GM21717 (cell line): Measurements from ENCODE around the gene OR7C1.
"Not testable (repeated sequence)": the region's sequence is repeated elsewhere in the genome, so short reads cannot be mapped to it uniquely, and the experiment has no call there.

ENCODE experiments used
- ATAC-seq: cut with Tn5 transposase; IDR thresholded peaks from one replicate; pipeline ENCODE4 v1.9.1; 2021; ENCODE audit warnings: mild to moderate bottlenecking, moderate library complexity; ENCODE audit not compliant: unreplicated experiment

OR7C1 gene

DNA sequence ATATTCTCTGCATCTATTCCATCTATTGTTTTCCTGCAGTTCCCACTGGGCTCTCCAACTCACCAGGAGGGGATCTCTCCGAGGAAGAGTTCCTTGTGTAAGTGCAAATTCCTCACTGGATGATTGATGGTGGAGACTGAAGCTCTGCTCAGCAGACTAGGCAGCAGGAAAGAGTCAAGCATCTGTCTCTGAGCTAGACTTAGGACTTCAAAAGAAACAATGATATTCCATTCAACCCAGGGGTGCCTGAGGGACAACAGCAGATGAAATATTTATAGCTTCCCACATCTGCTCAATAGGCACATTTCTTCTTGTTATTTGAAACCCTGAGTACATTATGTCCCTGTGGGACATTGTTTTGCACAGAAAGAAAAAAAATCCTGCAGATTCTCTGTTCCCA is at the start of gene OR7C1, which contains the start of gene OR7A5:
OR7C1 (minus strand) TSS at position 175 of the 400 bp plus-strand sequence. CDS start 35,049 bp downstream, outside the sequence.
OR7A5 (minus strand) TSS at position 175 of the 400 bp plus-strand sequence. CDS start 6,944 bp downstream, outside the sequence.
- no peak for ATAC-seq

DNA sequence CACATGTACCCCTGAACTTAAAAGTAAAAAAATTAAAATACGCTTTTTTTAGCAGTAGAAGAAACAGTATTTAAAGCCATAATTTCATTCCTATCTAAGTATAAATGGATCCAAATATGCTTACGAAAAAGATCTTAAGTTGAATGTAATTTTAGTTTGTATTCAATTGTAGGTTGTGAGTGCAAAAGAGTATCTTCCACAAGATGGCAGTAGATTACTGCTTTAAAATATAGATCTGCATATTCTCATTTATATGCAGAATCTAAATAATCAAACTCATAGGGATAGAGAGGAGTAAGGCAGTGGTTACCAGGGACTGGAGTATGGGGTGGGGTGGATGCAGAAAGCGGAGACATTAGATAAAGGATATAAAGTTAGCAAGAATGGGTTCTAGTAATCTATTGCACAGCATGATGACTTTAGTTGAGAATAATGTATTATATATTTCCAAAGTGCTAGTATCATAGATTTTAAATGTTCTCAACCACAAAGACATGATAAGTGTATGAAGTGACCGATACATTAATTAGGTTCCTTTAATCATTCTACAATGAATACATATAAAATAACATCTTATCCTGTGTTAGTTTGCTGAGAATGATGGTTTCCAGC is 36.7 kb upstream of the OR7C1 start:
- no peak for ATAC-seq

DNA sequence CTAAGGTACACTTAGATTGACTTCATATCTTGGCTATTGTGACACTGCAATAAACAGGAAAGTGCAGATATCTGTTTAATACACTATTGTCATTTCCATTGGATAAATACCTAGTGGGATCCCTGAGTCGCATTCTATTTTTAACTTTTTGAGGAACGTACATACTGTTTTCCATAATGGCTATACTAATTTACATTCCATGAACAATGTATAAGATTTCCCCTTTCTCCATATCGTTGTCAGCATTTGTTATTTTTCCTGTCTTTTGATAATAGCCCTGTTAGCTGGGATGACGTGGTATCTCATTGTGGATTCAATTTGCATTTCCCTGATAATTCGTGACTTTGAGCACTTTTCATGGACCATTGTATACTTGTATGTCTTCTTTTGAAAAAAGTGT is 33.5 kb upstream of the OR7C1 start:
- ATAC-seq: no peak

DNA sequence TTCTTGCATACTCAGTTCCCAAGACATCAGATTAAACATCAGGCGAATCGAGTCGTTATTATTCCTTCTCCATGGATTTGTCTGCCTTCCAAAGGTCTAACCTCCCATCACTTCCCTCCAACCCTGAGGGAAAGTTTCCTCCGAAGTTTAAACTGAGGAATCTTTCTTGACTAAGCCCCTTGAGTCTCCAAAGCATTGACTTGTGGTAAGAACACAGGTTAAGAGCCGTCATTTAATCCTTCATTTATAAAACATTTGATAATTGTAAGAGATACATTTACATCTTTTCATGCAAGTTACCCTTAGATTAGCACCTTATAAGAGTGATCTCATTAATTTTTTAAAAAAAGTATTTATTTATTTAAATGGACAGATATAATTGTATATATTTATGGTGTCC is 13.8 kb upstream of the OR7C1 start, which contains the start of gene OR7A10:
OR7A10 (minus strand) TSS at position 101 of the 400 bp plus-strand sequence. CDS start 7,045 bp downstream, outside the sequence.
- no peak for ATAC-seq

DNA sequence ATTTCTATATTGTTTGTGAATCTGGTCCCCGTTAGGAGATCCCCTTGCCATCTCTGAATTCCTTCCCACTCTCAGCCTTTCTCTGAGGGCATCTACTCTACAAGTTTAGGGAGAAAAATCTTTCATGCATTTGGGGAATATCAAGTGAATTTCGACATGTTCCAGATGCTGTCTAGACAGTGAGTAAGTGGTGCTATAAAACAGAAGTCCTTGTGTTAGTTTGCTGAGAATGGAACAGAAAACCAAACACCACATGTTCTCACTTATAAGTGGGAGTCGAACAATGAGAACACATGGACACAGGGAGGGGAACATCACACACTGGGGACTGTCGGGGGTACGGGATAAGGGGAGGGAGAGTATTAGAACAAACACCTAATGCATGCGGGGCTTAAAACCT is 8.6 kb upstream of the OR7C1 start:
- no peak for ATAC-seq

DNA sequence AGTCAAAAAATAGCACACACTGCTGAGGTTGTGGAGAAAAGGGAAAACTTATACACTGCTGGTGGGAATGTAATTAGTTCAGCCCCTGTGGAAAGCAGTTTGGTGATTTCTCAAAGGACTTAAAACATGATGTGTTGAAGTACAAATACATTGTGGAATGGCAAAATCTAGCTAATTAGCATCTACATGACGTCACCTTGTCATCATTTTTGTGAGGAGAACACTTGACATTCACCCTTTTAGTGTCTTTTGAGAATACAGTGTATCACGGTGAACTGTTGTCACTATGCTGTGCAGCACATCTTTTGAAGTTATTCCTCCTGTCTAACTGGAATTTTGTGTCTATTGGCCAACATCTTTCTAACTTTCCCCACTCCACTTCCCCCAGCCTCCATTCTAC is 8.2 kb upstream of the OR7C1 start:
- ATAC-seq: no peak

DNA sequence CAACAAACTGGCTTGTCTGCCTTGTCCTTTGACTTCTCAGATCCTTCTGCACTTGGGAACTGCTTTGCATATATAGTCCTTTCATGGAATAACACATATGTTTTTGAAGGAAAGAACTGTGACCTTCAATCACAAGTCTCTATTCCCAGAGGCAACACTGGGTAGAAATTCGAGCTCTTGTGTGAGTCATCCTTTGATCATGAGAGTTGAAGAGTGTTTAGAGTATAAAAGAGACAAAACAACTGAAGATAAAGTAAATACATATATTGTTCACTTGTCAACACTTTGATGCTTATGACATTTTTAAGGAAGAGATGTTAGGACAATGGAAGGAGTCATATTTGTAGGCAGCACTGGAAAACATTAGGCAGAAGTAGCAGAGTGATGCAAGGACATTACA is 5.2 kb upstream of the OR7C1 start:
- ATAC-seq: no peak

DNA sequence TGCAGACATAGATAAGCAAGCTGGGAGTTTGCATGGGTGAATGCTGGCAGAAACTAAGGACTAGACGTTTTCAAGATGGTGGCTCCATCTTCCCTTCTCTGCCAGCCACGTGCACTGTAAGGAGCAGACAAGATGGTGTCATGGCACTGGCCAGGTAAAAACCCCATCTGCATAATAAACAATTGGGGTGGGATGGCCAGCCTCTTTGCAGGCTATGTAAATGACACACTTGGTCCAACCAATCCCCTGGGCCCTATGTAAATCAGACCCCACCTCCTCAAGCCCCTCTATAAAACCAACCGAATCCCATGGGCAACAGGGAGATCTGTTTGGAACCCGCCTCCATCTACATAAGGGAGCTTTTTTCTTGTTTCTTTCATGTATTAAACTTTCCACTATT is 2.4 kb upstream of the OR7C1 start:
- no peak for ATAC-seq

DNA sequence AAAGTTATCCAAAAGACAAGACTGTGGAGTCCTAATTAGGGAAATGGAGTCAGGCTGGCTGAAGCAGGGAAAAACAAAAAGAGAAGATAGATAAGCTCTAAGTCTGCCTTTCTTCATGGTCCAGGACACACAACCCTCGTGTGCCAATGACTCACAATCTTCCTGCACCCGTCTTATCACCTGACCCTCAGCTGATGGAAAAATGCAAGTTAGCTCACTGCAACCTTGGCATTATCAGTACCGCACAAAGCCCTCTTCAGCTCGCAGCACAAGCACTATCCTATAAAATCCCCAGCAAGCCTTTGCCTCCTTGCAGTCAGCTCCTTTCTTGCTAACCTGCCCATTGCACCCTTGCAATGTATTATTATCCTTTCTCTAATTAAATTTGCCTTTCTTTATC is 4.3 kb downstream of the OR7C1 start:
- ATAC-seq: no peak

DNA sequence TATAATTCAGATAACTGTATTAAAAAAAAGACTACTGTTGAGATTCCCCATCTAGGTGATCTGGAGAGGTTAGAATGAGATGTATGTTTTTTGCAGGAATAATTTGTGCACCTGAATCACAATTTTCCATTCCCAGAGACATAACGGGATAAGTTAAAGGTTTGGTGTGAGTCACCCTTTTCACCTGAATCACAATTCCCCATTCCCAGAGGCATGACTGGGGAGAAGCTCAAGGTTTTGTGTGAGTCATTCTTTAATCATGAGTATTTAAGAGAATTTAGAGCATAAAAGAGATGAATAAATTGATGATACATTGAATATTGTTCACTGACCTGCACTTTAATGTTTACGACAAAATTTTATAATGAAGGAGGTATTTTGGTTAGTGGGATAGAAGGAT is 9.0 kb downstream of the OR7C1 start:
- no peak for ATAC-seq

DNA sequence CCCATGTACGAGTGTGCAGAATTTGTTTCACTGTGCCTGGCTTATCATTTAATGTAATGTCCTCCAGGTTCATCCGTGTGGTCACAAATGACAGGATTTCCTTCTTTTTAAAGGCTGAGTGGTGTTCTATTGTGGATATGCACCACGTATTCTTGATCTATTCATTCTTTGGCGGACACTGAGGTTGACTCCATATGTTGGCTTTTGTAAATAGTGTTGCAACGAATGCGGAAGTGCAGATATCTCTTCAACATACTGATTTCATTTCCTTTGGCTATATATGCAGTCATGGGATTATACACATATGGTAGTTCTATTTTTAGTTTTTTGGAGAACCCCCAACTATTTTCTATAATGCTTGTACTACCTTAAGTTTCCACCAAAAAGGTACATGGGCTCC is 13.0 kb downstream of the OR7C1 start:
- ATAC-seq: no peak

DNA sequence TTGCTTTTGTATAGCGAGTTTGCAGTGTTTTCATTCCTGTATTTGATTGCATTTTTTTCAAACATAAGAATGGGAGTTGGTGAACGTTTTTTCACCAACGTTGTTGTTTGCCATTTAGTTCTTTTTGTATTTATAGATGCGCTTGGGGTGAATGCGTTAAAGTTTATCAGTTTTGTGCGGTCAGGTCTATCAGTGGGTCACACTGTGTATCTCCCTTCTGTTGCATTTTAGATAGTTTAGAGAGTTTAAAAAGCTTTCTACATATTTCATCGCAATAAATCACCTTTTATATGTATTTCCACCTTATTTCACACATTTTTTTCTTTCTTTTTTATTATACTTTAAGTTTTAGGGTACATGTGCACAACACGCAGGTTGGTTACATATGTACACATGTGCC is 16.4 kb downstream of the OR7C1 start:
- ATAC-seq: no peak

DNA sequence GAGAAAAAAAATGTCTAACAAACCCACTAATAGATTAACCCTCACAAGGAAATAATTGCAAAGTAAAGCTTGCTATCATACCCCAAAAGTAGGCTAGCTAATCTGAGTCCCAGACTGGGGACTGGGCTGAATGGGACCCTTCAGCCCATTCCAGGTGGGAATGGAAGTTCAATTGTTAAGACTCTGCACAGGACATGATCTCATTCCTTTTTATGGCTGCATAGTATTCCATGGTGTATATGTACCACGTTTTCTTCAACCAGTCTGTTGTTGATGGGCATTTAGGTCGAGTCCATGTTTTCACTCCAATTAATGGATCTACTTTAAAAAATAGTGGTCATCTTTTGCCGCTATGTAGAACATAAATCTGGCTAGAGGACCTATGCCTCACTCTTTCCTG is 17.9 kb downstream of the OR7C1 start:
- ATAC-seq: no peak

DNA sequence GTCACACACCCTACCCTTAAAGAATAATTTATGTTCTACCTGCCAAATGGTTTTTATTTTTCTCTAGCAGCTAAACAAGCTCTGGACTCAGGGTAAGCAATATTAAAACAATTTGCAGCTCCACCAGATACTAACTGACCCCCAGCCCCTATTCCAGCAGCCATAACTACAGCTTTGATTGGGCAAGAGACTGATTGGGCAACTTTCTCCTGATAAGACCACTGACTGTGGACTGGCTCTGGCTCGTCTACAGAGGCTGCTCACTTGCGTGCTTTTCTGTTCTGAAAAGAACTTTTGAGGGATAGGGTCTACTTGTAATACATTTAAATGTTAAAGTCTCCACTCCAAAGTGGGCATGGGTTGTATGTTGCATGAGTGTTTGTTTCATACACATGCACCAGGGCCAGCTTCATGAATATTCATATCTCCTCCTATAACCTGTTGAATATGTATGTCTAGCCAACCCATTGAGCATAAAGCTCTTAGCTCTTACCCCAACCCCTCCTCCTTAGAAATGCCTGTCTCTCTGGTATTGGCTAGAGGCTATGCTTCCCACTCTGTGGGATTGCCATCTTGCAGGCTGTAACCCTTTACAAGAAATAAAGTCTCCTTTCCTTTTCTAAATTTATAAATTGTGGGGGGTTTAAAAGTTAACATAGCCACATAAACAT is 19.9 kb downstream of the OR7C1 start:
- ATAC-seq: no peak

DNA sequence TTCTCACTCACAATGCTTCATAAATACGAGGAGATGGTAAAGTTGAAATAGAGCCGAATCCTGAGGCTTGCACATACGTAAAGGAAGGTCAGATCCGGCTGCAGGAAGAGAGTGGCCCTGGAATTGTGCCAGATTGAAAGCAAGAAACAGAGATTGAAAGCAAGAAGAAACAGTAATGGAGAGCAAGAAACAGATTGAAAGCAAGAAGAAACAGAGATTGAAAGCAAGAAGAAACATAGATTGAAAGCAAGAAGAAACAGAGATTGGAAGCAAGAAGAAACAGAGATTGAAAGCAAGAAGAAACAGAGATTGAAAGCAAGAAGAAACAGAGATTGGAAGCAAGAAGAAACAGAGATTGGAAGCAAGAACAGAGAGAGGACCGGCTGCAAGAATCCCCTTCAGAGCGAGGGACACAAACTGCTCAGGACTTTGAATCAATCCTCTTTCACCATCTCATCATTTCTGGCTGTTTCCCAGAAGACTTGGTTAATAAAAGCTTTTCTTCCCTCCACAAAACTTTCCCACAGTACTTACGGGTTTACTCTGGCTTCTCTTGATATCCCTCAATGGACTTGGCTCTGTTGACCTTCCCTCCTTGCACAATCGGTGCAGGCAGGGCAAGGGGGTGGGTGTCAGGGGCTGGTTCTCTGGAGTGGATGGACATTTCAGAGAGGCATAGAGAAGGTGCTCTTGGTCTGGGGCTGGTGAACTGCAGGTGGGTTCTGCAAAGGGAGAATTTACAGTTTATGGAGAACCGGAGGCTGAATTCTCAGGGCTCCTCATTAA is 25.5 kb downstream of the OR7C1 start:
- no peak for ATAC-seq

DNA sequence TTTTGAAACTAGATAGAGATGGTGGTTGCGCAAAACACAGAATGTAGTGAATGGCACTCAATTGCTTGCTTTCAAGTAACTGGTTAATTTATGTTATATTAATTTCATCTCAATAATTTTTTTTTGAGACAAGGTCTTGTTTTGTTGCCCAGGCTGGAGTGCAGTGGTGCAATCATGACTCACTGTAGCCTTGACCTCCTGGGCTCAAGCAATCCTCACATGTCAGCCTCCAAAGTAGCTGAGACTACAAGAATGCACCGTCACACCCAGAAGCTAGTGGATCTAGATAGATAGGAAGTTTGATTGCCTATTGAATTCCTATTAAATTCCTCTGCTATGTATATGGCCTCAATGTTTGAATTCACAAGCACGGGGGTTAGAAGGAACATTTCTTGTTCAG is 30.2 kb downstream of the OR7C1 start:
- ATAC-seq: no peak

DNA sequence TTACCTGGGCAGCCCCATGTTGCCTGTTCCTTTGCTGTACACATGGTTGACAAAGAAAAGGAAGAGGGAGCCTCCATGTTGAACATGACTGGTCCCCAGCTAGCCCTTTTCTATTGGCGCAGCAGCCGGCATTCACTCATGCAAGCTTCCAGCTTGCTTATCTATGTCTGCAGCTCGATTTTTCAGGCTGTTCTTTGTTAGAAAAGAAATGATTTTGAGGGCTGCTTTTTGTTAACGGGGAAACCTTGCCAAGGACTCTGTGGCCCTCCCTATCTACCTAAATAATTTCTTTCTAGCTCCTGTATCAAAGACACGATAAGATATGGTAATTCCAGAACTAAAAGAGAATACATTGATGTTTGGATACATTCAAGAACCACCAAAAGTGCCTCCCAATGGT is 36.2 kb downstream of the OR7C1 start:
- ATAC-seq: no peak

DNA sequence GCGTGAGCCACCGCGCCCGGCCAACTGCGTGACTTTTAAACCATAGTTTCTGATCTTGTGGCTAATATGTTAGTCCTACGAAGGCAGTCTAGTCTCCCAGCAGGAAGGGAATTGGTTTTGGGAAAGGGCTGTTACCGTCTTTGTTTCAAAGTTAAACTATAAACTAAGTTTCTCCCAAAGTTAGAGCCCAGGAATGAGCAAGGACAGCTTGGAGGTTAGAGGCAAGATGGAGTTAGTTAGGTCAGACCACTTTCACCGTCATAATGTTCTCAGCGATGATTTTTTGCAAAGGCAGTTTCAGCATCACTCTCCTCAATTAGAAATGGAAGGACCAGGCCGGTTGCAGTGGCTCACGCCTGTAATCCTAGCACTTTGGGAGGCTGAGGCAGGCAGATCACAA is 39.0 kb downstream of the OR7C1 start:
- ATAC-seq: no peak

DNA sequence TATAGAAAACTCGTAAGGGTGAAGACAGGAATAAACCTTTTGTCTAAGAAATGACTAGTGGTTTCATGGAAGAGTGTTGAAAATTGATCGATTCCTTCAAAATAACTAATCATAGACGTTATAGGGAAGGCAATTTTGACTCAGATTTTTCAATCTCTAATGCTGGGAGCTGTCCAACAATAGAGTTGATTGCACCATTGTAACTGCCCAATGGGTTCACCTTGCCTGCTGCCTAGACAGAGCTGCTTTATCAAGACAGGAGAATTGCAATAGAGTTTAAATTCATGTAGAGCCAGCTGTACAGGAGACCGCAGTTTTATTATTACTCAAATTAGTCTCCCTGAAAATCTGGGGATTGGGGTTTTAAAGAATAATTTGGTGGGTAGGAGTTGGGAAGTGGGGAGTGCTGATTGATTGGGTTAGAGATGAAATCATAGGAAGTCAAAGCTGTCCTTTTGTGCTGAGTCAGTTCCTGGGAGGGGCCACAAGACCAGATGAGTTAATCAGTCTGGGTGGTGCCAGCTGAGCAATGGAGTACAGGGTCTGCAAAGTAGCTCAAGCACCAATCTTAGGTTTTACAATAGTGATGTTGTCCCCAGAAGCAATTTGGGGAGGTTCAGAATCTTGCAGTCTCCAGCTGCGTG is 39.8 kb downstream of the OR7C1 start:
- no peak for ATAC-seq

DNA sequence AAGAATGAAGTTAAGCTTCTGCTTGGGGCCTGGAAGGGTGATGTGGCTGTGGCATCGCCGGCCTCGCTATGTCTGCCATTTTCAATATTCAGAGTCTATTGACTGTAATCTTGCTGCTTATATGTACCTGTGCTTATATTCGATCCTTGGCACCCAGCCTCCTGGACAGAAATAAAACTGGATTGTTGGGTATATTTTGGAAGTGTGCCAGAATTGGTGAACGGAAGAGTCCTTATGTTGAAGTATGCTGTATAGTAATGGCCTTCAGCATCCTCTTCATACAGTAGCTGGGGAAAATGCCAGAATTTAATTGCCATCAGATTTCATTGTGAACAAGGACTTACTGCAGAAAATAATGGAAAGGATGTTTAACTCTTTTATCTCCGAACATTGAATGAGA is 42.7 kb downstream of the OR7C1 start:
- ATAC-seq: not testable (repeated sequence)

DNA sequence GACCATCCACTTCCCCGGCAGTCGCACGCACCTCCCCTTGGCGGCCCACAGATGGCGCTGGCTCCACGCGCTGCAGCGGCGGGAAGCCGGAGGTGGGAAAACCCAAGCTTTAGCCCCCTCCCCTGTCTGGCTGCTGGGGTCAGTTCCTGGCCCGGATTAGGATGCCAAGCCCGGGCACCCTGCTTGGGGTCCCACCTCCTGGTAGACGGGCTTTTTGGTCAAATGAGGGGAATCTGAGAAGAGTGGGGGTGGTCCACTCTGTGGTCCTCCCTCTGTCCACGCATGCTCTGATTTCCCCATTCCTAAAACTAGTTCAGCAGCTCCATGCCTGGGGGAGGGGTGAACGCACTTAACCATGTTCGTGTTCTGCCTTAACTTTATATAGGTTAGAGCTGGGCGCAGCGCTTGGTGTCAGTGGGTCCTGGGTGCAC is 48.5 kb downstream of the OR7C1 start:
- ATAC-seq: no peak
